ENCODE measurements around the gene MEG3.

The MEG3 gene

GRCh38 chr14:100804558-100805309 lies 21.2 kb upstream of the MEG3 start:
- no peak for FAIRE-seq
- no peak for TF ChIP-seq CTCF (IDR thresholded peaks at IDR 0.05; ENCODE audit: insufficient read depth, missing control alignments)
- DNase-seq (ENCODE audit: insufficient read length, low spot score) = no peak

GRCh38 chr14:100806386-100806785 lies 19.5 kb upstream of the MEG3 start:
- FAIRE-seq = no peak
- DNase-seq (ENCODE audit: insufficient read length, low spot score) = no peak
- TF ChIP-seq CTCF (IDR thresholded peaks at IDR 0.05; ENCODE audit: insufficient read depth, missing control alignments) = no peak

DNA sequence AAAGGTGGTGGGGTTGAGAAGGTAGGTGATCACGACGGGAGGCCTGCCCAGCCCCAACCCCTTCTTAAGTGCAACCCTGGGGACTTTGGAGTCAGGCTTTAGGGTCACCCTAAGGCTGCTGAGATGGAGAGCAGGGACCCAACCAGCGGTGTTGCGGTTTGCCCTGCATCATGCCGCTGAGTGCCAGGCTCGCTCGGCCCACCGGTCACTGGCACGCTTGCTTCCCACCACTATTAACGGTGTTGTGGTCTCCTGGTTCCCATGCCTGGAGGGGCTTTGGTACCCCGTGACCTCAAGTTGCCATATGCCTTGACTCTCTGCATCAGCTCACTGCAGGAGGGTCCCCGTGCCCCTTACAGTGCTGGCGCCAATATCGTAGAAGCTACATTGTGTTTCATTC lies 18.4 kb upstream of the MEG3 start:
- no peak for TF ChIP-seq CTCF (IDR thresholded peaks at IDR 0.05; ENCODE audit: insufficient read depth, missing control alignments)
- DNase-seq (ENCODE audit: insufficient read length, low spot score) = no peak
- no peak for FAIRE-seq

GRCh38 chr14:100807979-100808734 lies 17.8 kb upstream of the MEG3 start:
- no peak for TF ChIP-seq CTCF (IDR thresholded peaks at IDR 0.05; ENCODE audit: insufficient read depth, missing control alignments)
- DNase-seq (ENCODE audit: insufficient read length, low spot score) (no peak), FAIRE-seq (no peak)

DNA sequence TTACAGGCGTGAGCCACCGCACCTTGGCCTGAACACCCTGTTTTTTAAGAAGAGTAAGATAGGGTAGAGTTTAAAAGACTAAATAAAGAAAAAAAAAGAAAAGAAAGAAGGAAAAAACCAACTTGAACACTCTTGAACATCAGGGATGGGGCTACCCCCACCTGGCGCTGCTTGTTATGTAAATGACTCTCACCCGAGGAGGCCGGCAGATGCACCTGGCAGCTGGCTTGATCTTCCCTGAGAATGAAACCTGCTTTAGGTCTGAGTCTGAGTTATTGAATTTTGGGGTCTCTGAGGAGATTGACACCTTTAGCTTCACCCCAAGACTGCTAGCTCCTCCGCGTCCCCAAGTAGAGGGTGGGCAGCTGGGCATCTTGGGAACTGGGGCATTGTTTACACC lies 15.5 kb upstream of the MEG3 start:
- no peak for FAIRE-seq
- DNase-seq (ENCODE audit: insufficient read length, low spot score) = no peak
- TF ChIP-seq CTCF (IDR thresholded peaks at IDR 0.05; ENCODE audit: insufficient read depth, missing control alignments) = no peak

DNA sequence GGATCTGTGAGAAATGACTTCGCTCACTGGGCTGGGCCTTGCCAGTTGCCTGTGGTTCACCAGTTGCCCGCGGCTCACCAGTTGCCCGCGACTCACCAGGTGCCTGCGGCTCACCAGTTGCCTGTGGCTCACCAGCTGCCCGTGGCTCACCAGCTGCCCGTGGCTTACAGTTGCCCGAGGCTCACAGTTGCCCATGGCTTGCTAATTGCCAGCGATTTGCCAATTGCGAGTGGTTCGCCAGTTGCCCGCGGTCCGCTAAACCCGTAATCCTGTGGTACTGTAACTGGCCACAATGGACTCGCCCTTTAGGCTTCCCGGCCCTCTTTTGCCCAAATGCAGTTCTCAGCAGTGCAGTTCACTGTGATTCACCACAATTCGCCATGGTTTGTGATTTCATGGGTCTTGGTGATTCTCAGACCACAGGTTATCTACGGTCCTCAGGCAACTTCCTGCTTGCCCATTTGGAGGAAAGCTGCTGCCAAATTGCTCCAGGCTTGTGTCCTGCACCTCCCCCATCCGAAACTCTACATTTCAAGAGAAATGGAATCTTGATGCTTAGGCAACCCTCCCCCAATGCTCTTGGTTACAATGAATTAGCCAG lies 15.0 kb upstream of the MEG3 start:
- FAIRE-seq (no peak), DNase-seq (ENCODE audit: insufficient read length, low spot score) (no peak)
- TF ChIP-seq CTCF (IDR thresholded peaks at IDR 0.05; ENCODE audit: insufficient read depth, missing control alignments) = no peak

Data from D721Med (cell line).